AG04450 (cell line): Measurements from ENCODE around the gene MESD. TPM values are rescaled to one million over a fixed set of nuclear protein-coding genes. Genes with fewer than 3 reads are reported as not detected.

Experiments used
- CTCF ChIA-PET: fragments of 300-600, 350-600 bp; formaldehyde crosslinking; extraction: SDS; loops from one replicate; lab custom pipeline; 2022; ENCODE audit warnings: antibody characterized with exemption, inconsistent platforms; lab: Charles Lee
- POLR2A ChIA-PET: fragments of 350-600 bp; formaldehyde crosslinking; extraction: SDS; loops from one replicate; lab custom pipeline; 2021; ENCODE audit warnings: antibody characterized with exemption, inconsistent platforms; lab: Yijun Ruan, JAX
- DNase-seq: peaks from one replicate; pipeline ENCODE4 v3.0.0-alpha.2; 2011; ENCODE audit warnings: low read depth, low spot score
- H3K27ac ChIP-seq: one replicate; pipeline ENCODE4 v1.5.1; 2012; ENCODE audit warnings: low read depth, low read length, control low read depth
- H3K27me3 ChIP-seq: one replicate; pipeline ENCODE4 v1.6.0; 2012; ENCODE audit warnings: low read length; ENCODE audit not compliant: control insufficient read depth, insufficient read depth
- H3K4me3 ChIP-seq: 2 replicates; pipeline ENCODE4 v1.5.1; 2011; ENCODE audit warnings: mild to moderate bottlenecking, low read depth, low read length, control low read depth
- H3K9me3 ChIP-seq: 2 replicates; pipeline ENCODE4 v1.5.1; 2012; ENCODE audit warnings: low read length; ENCODE audit not compliant: control insufficient read depth, insufficient read depth
- polyA minus RNA-seq: library from RNA; depleted of rRNA, polyadenylated mRNA; stranded (reverse); fragments of >200 nt; gene quantifications from 2 replicates; pipeline ENCODE4 v1.2.3, GENCODE V29; 2011; rRNA and poly(A)+ RNA removed
- polyA plus RNA-seq: library from polyadenylated mRNA; depleted of rRNA; stranded (reverse); fragments of >200 nt; gene quantifications from 2 replicates; pipeline ENCODE4 v1.2.3, GENCODE V29; 2011; rRNA removed
- TF ChIP-seq, protein P1 (sequence below): IDR thresholded peaks from 2 replicates; pipeline ENCODE4 v1.5.1; 2011; ENCODE audit warnings: low read depth, low read length, control low read depth, inconsistent platforms

MESD gene
- polyA plus RNA-seq (19.1 and 23.9 TPM in 2 replicates), polyA minus RNA-seq (8.4 and 12.4 TPM in 2 replicates)

DNA sequence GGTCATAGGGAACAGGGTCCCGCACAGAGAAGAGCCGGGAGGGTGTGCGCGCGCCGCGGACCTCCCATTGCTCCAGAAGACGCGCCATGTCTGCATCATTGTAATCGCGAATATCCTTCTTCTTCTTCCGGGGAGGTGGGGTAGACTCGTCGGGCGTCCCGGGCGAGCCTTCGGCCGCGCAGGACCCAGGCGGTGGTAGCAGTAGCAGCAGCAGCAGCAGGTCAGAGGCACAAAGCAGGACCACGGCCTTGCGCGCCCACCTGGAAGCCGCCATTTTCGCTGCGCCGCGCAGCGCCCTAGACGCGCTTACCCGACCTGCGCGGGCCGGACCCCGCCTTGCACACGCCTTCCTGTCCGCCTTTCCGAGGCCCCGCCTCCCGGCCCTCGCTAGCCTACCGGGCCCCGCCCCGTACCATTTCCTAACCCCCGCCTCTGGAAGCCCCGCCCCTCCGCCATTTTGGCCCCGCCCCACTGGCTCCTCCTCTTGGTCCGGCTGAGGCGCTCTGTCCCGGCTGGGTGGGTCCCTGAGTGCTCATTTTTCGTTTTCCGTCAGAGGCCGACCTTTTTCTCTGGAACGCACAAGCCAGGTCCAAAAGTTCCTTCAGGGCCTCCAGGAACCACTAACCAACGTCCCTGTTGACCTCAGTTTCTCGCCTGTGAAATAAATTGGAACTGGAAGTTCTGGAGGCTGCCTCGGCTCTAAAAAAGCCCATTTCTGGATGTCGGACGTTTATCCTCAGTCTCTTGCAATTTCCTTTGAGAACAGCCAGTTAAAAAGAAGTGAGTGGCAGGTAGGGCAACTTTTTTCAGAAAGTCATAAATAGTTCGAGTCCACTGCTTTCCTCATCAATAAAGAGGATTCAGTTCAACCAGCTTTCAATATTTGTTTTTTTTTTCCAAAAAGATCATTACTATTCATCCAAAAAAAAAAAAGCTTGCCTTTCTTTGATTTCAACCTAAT lies at the start of gene MESD:
MESD (minus strand) TSS at position 302 of the 961 bp plus-strand sequence; CDS start at position 274, 28 bp downstream.
- Histone ChIP-seq H3K27ac (peak within 1 kb of the TSS; percentile 59), H3K27me3 (no peaks in the 10 kb centered on the region), H3K9me3 (no peaks in the 10 kb centered on the region), H3K4me3 (peak within 1 kb of the TSS; percentile 91)
- CTCF ChIA-PET = interaction anchor here (1.8 kb wide), 1 partner anchor 277 kb away, joined by 13 read pairs; no protein-coding TSS in a partner anchor
- POLR2A ChIA-PET = interaction anchor here (1.8 kb wide), 1 partner anchor 11 kb away, joined by 13 read pairs; the partner anchor contains the start of gene TLNRD1
- TF ChIP-seq, protein P1, sequence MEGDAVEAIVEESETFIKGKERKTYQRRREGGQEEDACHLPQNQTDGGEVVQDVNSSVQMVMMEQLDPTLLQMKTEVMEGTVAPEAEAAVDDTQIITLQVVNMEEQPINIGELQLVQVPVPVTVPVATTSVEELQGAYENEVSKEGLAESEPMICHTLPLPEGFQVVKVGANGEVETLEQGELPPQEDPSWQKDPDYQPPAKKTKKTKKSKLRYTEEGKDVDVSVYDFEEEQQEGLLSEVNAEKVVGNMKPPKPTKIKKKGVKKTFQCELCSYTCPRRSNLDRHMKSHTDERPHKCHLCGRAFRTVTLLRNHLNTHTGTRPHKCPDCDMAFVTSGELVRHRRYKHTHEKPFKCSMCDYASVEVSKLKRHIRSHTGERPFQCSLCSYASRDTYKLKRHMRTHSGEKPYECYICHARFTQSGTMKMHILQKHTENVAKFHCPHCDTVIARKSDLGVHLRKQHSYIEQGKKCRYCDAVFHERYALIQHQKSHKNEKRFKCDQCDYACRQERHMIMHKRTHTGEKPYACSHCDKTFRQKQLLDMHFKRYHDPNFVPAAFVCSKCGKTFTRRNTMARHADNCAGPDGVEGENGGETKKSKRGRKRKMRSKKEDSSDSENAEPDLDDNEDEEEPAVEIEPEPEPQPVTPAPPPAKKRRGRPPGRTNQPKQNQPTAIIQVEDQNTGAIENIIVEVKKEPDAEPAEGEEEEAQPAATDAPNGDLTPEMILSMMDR = no peak
- peak; percentile 81 for DNase-seq

DNA sequence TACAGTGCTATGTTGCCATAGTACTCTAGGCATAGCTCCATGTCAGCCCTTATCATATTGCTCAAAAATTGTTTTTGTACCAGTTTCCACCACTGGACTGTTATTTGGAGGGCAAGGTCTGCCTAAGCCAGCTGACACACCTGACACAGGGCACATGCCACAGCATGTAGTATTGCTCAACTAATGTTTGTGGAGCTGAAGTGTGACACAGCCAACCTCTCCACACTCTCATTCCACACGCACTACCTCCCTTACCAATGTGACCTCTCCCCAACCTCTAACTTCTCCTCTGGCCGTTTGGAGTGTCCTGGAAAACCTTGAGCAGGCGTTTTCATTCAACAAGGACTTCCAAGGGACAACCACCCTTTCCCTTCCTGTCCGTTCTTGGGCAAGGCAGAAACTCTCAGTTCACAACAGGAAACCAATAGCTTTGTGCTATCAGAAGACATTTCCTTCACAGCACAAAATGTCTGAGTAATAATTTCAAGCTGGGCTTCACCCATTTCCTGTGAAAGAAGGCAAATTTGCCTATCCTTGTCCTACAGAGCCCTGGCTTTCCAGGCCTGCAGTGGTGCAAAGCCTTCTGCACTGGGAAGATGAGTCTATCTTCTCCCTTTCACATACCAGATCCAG lies 49.5 kb upstream of the MESD start:
- TF ChIP-seq, protein P1 = no peak
- H3K27me3 ChIP-seq = no peaks in the 10 kb centered on the region
- H3K27ac ChIP-seq = no peak overlapping the region
- DNase-seq = no peak
- no peaks in the 10 kb centered on the region for H3K9me3 ChIP-seq
- no peak overlapping the region for H3K4me3 ChIP-seq
- POLR2A ChIA-PET = no interaction called here
- CTCF ChIA-PET = interaction anchor here (1.6 kb wide), 1 partner anchor 227 kb away, joined by 4 read pairs; no protein-coding TSS in a partner anchor

DNA sequence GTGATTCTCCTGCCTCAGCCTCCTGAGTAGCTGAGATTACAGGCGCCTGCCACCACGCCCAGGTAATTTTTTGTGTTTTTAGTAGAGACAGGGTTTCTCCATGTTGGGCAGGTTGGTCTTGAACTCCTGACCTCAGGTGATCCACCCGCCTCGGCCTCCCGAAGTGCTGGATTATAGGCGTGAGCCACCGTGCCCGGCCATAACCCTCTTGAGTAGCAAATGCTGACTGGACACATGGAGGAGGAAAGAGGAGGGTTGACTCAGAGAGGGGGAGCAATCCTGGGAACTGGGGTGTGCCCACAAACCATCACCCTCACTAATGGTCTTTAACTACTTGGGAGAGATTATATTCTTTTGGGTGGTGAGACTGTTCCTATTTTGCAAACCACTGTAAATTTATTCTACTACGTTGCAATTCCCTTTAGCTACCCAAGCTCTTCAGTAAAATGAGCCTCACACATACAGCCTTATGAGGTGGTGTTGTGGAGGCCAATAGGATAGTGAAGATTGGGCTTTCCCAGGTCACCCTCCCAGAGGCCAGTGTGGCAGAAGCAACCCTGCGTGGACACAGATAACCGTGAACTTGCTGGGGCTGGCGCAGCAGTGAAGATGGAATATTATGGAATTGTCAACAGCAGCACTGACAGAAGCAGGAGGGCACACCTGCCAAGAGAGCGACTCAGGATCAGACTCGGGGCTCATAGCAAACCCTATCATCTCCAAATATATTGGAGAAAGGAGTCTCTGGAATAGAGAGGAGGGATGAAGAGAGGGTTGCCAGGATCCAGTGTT lies 48.5 kb upstream of the MESD start:
- TF ChIP-seq, protein P1 = no peak
- ChIA-PET POLR2A (no interaction called here), CTCF (interaction anchor here (1.3 kb wide), 1 partner anchor 228 kb away, joined by 3 read pairs; no protein-coding TSS in a partner anchor)

DNA sequence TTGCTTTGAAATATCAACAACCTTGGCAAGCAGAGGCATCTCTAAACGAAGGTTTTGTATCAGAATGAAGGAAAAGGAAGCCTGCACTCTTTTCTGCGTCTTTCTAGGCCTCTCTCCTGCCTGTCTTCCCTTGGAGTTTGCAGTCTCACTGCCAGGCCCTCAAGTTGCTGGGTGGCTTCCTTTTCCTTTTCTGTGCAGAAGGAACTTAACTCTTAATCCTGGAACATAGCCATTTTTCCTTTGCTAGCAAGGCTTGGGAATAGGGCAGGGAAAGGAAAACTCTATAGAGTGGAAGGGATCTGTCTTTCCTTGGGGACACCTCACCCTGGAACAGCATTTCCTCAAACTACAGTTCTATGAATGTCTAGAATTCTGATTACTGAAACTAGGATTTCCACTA lies 43.9 kb upstream of the MESD start:
- DNase-seq = no peak
- peaks cover 3% of the 10 kb centered on the region; the same call in 1 of the 2 replicates for H3K9me3 ChIP-seq
- POLR2A ChIA-PET = no interaction called here
- H3K27me3 ChIP-seq = peaks cover 2% of the 10 kb centered on the region
- no peak overlapping the region for H3K4me3 ChIP-seq
- CTCF ChIA-PET = interaction anchor here (0.6 to 2.6 kb wide), 2 partner anchors 210 to 233 kb away, joined by 3 to 6 read pairs; no protein-coding TSS in a partner anchor
- H3K27ac ChIP-seq = no peak overlapping the region
- TF ChIP-seq, protein P1 = no peak

More for the DNA sequence above, 48.5 kb upstream of the MESD start:
- DNase-seq = no peak
- no peak overlapping the region for H3K4me3 ChIP-seq
- H3K9me3 ChIP-seq = no peaks in the 10 kb centered on the region
- no peak overlapping the region for H3K27ac ChIP-seq
- no peaks in the 10 kb centered on the region for H3K27me3 ChIP-seq
